HG03280 (cell line): ENCODE measurements around the gene DHX35.

Experiments
- ATAC-seq: cut with Tn5 transposase; IDR thresholded peaks from one replicate; pipeline ENCODE4 v1.9.1; 2021; ENCODE audit warnings: mild to moderate bottlenecking, moderate library complexity; ENCODE audit not compliant: unreplicated experiment

DHX35 gene

DNA sequence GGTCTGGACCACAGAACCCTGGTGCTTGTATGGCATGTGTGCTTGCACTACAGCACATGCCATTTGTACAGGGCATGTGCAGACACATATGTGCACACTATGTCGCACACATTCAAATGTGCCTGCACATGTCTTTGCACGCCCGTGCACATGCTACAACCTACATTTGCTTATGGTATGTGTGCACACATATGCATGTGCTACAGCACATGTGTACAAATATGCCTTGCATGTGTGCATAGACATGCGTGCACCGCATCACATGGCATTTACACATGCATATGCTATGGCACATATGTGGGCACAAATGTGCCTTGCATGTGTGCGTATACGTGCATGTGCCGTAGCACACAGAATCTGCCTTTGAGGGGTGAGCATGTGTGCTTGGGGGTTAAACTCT lies 90.5 kb downstream of the DHX35 start:
- no peak for ATAC-seq

DNA sequence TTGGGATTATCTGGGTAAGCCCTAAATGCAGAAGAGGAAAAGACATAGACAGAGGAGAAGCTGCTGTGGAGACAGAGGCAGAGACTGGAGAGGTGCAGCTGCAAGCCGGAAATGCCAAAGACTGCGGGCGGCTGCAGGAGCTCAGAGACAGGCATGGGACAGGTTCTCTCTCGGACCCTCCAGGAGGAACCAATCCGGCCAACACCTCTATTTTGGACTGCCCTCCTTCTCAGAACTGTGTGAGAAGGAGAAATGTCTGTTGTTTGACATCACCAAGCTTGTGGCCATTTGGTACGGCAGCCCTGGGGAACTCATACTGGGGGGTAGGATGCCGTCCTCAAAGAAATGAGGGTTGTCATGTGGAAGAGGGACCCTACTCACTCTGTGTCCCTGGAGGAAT lies 95.0 kb downstream of the DHX35 start:
- no peak for ATAC-seq

DNA sequence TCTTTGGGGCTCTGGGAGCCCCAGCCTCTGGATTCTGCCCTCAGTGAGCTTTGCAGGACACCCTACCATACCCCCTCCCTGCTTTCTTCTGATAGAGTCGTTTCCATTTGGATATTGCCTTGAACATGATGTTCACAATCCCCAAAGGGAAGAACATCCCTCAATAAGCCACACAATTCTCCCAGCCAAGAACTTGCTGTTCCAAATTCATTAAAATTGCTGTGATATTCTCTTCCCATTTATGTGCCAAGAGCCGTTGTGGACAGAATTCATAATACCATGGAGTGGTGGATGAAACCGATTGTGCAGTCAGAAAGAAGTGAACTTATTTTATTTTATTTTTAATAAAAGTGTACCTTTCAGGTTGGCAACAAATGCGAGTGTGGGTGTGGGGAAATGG lies 95.8 kb downstream of the DHX35 start:
- ATAC-seq, result no peak

DNA sequence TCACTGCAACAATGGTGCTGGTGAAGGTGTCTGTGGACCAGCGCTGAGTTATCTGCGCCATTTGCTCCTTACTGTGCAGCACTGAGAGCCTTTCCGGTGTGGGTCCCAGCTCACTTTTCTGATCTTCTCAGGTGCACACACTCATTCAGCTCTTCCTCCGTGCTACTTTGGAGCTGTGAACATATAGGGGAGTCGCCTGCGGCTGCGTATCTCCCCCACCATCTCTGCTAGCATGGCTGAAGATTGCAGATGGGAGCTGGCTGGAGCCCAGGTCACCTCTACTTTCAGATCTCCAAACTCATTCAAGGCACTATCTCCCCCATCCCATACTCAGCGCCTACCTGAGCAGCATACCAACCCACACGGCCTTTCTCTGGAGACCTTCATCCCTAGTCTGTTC lies 96.9 kb downstream of the DHX35 start:
- no peak for ATAC-seq

DNA sequence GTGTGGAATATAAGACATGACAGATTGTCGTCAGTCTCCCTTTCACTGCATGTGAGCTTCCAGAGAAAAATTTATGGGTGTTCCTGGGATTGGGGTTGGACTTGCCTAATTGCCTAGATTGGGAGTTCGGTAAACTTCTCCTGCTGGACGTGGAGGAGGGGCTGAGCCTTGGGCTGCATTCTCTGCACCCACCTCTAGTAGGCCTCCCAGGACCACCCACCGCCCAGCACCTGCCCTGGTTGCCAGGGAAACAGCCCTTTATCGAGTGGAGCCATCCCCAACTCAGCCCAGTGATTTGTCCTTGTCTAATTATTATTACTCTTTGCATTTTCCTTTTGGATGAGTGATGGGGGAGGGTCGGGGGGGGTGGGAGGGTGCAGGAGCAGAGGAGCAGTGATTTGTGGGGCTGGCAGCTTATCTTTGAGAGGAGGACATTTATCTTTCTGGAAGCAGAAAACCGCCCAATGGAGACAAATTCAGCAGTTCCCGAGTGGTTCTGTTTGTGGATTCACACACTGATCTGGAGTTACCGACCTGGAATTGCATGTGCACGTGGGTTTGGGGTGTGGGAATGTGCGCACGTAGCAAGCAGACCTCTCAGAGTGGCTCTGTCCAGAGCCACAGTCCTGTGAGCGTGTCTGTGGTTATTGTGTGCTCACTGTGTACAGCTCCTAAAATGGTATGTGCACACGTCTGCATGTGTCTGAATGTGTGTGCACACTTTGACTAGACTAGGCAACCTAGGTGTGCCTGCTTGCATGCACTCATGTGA lies 104.5 kb downstream of the DHX35 start:
- no peak for ATAC-seq

DNA sequence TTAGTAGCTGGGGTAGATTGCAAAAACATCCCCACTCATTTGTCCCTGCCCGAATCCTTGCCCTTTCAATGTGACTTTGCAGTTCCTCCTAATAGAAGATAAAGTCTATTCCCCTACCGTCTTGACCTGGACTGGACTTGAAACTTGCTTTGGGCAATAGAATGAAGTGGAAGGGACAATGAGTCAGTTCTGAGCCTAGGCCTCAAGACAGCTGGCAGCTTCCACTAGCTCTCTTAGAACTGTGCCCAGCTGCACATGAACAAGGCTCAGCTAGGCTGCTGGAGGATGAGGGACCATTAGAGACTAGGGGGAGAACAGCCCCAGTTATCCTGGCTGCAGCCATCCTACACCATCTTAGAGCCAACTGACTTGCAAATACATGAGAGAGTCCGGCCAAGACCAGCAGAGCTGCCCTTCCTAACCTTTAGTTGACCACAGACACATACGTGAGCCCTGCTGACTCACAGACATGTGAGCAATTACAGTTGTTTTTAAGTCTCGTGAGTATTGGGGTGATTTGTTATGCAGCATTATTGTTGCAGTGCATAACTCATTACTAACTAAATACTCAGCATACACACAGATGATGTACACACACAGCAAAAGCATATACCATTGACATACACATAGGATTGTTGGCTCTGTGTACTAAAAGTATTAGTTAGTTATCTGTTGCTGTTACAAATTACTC lies 105.5 kb downstream of the DHX35 start:
- no peak for ATAC-seq

DNA sequence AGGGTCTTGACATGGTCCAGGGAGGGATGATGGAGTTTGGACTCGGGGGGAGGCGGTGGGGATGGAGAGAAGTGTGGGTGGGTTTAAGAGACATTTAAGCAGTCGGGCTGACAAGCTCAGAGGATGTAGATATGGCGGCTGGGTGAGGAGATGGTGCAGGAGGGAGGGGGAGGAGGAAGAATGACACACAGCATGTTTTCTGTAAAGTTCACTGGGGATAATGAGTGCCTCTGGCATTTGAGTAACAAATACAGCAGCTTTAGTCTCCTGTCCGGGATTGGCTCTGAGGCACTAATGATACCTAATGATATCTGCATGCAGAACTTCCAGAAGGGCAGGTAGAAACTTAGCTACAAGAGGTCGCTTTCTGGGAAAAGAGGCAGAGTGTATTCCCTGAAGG lies 107.8 kb downstream of the DHX35 start:
- no peak for ATAC-seq

DNA sequence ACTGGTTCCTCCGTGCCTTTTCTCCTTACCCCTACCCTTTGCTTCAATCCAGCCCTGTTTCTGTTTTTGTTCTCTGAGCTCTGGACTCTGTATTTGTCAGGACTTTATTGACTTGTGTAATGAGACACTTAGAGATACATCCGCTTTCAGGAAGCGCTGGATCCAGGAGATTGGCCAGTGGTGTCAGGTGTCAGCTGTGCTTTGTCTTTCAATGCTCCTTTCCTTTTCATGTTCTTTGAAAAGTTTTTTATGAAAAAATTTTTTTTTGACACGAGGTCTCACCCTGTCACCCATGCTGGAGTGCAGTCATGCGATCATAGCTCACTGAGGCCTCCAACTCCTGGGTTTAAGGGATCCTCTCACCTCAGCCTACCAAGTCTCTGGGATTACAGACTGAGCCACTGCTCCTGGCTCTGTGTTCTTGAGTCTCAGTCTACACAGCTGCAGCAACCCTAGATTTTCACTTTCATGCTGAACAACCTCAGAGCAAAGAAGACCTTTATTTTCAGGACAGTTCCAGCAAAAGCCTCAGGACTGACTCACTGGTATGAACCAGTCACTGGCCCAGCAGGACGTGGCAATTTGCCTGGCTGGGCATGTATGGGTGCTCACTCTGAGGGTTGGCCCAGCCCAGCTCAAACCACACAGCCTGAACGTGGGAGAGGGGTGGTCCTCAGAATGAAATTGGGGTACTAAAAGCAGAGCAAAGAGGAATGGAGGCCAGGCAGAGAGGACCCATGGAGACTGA lies 108.5 kb downstream of the DHX35 start:
- ATAC-seq, result no peak

DNA sequence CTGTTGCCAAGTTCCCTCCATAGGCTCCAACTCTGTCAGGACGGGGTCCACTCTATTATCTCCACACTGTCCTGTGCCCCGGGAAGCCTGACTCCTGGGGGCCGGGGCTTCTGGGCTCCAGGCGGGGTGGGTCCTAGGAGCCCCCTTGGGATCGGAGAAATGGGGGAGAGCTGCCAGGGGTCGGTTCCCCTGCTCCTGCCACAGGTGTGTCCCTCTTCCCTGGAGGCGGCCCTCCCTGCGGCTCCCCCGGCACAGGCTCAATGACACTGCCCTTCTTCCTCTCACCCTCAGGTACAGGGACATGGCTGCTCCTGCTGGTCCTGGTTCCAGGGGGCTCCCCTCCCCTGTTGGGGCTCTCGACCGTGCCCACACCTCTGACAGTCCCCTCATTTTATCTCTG lies 110.0 kb downstream of the DHX35 start:
- no peak for ATAC-seq

DNA sequence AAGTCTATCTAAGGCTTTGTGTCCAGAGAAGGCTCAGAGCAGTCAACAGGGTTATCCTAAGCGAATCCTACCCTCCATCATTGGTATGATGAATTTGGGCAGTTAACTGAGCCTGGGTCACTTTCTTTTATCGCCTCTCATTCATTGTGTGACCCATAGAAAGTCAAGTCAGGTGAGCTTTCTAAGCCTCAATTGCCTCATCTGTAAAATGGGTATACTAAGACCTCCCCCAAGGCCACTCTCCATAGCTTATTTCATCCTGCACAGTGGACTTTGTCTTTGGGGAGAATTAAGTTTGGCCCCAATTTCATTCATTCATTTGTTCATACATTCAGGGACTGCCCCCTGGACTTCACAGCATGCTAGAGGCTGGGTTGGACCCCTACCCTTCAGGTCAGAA lies 110.5 kb downstream of the DHX35 start:
- ATAC-seq, result no peak

DNA sequence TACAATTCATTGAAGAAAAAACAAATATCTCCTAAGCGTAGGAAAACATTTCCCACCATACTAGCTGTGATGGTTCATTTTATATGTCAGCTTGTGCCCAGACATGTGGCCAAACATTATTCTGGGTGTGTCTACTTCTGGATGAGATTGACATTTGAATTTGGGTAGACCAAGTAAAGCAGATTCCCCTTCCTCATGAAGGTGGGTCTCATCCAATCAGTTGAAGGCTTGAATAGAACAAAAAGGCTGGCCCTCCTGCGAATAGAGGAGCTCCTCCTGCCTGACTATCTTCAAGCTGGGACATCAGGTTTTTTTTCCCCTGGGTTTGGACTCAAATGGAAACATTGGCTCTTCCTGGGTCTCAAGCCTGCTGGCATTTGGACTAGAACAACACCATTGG lies 113.6 kb downstream of the DHX35 start:
- no peak for ATAC-seq

DNA sequence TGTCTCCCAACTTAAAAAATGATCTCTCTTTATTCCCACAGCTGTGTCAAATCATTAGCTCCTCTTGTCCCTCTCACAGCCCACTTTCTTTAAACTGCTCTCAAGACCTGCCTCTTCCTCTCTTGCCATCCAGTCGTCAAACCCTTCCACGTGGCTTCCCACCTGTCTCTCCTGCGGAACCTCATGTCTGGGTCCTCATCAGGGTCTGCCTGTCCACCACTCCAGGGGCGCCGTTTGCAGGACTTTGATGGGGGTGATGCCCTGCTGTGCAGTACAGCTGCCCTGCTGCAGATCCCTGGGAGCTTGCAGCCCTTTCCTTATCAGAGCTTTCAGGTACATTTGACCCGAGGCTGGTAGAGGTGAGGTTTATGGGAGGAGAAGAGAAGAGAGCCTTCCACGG lies 114.8 kb downstream of the DHX35 start:
- no peak for ATAC-seq

DNA sequence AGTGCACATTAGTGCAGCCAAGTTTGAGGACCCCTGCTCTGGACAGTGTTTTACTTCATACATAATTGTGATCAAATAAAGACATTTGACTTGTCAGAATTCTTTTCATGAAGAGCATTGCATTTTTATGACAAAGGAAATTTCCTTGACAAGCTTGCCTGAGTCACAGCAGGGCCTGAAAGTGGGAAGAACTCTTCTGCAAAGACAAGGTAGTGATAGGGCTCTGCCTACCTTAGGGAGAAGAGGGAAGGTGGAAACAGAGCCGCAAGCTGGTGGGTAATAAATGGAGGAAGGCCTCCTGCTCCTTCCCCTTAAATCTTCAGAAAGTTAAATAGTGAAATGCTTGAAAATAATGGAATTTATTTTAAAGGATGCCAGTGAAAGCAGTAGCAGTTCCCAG lies 118.2 kb downstream of the DHX35 start:
- ATAC-seq, result no peak

DNA sequence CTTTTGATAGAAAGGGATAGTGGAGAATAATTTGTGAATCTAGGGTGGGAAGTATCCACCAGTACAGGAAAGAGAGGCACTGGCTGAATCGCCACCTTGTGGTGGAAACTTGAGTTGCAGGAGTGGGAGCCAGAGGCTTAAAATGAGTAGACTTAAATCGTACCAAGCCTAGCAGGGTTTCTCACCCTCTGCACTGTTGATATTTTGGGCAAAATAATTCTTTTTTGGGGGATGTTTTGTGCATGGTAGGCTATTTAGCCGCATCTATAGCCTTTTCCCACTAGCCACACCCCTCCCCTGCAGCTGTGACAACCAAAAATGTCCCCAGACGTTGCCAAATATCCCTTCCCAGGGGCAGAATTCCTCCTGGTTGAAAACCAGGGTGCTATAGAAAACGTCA lies 119.1 kb downstream of the DHX35 start:
- peak; percentile 64 for ATAC-seq

DNA sequence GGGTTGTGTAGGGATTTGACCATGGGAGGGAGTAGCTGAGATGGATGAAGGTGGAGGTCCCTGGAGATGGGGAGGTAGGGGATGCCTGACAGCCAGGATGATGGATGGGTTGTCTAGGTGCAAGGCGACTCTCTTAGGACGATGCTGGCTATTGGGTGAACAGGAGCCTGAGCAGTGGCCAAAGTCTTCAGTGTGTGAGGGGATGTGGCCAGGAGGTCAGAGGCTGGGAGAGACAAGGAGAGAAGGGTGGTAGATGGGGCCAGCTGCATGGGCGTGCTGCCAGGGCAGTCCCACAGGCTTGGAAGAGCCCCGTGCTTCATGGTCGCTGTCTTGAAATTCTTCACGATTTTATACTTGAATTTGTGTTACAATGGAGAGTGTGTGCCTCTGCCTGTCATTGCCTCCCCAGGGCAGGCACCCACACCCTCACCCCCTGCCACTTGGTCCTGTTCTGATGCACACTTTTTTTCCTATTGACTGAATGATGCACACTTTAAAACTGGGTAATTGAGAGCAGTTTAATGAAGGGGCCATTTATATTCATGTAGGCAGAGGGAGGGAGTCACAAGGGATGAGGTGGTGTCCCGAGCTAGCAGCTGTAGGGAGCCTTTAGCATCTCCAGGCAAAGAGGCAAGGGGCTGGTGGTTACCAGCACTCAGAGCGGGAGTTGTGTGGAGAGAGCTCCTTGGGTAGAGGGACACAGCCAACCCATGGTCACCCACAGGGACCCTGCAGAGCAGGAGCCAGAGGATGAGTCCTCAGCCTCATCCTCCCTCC lies 120.7 kb downstream of the DHX35 start:
- ATAC-seq, result no peak

DNA sequence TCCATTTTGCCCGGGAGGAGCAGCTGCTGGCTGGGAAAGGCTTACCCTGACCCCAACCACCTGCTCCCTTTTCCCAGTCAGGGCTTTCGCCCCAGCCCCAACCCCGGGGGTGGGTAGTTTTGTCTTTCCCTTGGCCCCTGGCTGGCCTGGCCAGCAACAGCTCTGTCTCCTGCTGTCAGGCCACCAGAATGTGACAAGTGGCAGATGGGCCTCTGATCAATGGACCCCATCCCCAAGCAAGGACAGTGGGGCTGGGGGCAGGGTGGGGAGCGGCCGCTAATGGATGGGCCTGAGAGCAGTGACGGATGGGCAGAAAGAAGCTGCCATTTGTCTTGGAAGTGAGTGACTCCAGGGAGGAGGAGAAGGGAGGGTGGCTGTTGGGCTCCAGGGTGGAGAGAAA lies 121.6 kb downstream of the DHX35 start:
- ATAC-seq, result no peak

DNA sequence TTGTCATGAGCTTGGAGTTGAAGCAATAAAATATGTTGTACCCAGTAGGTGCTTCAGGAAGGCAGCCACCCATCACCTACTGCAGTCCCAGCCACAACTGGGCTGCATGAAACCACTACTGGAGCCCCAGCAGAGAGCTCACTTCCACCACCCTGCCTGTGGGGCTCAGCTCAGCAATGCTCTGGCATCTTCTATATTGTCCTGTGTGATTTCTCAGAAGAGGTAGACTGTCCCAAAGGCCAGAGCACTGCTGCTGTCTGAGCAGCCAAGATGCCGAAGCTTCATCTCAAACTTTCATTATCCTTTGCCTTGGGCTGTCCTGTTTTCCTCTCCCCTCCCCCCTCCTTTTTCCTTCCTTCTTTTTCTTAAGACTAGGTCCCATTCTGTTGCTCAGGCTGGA lies 126.9 kb downstream of the DHX35 start:
- no peak for ATAC-seq
